B cell (primary cell): ENCODE results near the gene UGT1A4.

ENCODE experiments used
- EZH2 ChIP-seq: IDR thresholded peaks from 2 replicates; pipeline ENCODE4 v1.6.1; 2012; ENCODE audit warnings: borderline replicate concordance, low read depth, mild to moderate bottlenecking, moderate library complexity, low read length; ENCODE audit not compliant: insufficient read depth, poor library complexity, severe bottlenecking
- TF ChIP-seq, protein P1 (sequence below): fragments of 200-600 bp; IDR thresholded peaks from one replicate; pipeline ENCODE4 v1.8.0; 2022; ENCODE audit warnings: antibody characterized with exemption, mild to moderate bottlenecking

DNA sequence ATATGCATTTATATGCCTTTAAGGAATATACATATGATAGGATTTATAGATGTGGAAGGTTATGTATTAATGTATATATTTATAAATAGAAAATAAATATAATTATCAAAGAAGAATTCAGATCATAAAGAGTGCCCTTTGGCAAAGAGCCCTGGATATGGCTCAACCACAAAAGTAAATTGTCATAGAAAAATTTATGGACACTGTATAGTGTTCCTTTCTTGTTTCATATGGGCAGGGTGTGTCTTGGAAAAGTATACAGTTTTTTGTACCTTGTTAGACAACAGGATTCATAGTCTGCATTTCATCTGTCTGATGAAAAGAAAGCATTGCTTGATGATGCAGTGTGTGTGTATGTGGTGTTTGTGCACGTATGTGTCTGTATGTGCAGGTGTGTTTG is 33.9 kb upstream of the UGT1A4 start:
- TF ChIP-seq, protein P1, sequence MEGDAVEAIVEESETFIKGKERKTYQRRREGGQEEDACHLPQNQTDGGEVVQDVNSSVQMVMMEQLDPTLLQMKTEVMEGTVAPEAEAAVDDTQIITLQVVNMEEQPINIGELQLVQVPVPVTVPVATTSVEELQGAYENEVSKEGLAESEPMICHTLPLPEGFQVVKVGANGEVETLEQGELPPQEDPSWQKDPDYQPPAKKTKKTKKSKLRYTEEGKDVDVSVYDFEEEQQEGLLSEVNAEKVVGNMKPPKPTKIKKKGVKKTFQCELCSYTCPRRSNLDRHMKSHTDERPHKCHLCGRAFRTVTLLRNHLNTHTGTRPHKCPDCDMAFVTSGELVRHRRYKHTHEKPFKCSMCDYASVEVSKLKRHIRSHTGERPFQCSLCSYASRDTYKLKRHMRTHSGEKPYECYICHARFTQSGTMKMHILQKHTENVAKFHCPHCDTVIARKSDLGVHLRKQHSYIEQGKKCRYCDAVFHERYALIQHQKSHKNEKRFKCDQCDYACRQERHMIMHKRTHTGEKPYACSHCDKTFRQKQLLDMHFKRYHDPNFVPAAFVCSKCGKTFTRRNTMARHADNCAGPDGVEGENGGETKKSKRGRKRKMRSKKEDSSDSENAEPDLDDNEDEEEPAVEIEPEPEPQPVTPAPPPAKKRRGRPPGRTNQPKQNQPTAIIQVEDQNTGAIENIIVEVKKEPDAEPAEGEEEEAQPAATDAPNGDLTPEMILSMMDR, result no peak
- no peak for TF ChIP-seq EZH2
